HG03439 (cell line): ENCODE data around the gene IFT74.

ENCODE experiments used
- ATAC-seq: cut with Tn5 transposase; IDR thresholded peaks from one replicate; pipeline ENCODE4 v1.9.1; 2021; ENCODE audit warnings: mild to moderate bottlenecking, moderate library complexity; ENCODE audit not compliant: unreplicated experiment

Gene IFT74

GRCh38 chr9:26973989-26974388 is 17.8 kb downstream of the IFT74 start:
- no peak for ATAC-seq

- no peak for ATAC-seq
These were observed 18.7 kb downstream of the IFT74 start for GRCh38 chr9:26974927-26975326.

GRCh38 chr9:26975728-26976707 is 19.8 kb downstream of the IFT74 start:
- no peak for ATAC-seq

GRCh38 chr9:26983340-26983739 is 27.1 kb downstream of the IFT74 start:
- ATAC-seq = no peak

GRCh38 chr9:26995810-26996209 is 39.6 kb downstream of the IFT74 start:
- ATAC-seq = no peak

- ATAC-seq = no peak
These were observed 47.3 kb downstream of the IFT74 start for GRCh38 chr9:27003426-27004077.

GRCh38 chr9:27005491-27005890 is 49.3 kb downstream of the IFT74 start, which contains the start of gene LRRC19:
Gene LRRC19 (minus strand): TSS chr9:27005672. CDS start chr9:26999694, 5,978 bp downstream.
- no peak for ATAC-seq

GRCh38 chr9:27019589-27019988 is 63.4 kb downstream of the IFT74 start:
- no peak for ATAC-seq

- ATAC-seq = no peak
These were observed 66.7 kb downstream of the IFT74 start for GRCh38 chr9:27022920-27023319.

GRCh38 chr9:27029186-27029585 is 73.0 kb downstream of the IFT74 start:
- ATAC-seq = no peak

GRCh38 chr9:27033815-27034403 is 77.7 kb downstream of the IFT74 start:
- peak; percentile 70 for ATAC-seq

GRCh38 chr9:27037499-27037898 is 81.3 kb downstream of the IFT74 start:
- ATAC-seq = no peak

- ATAC-seq = no peak
These were observed 85.5 kb downstream of the IFT74 start for GRCh38 chr9:27041746-27042145.

- ATAC-seq = no peak
These were observed 86.3 kb downstream of the IFT74 start for GRCh38 chr9:27042476-27042875.

GRCh38 chr9:27043176-27043575 is 87.0 kb downstream of the IFT74 start:
- no peak for ATAC-seq

- no peak for ATAC-seq
These were observed 90.9 kb downstream of the IFT74 start for GRCh38 chr9:27047136-27047535.

GRCh38 chr9:27053369-27054022 is 97.3 kb downstream of the IFT74 start:
- no peak for ATAC-seq

- no peak for ATAC-seq
These were observed 97.9 kb downstream of the IFT74 start for GRCh38 chr9:27054125-27054524.

GRCh38 chr9:27054841-27055240 is 98.6 kb downstream of the IFT74 start:
- ATAC-seq = no peak

GRCh38 chr9:27059412-27059811 is 103.2 kb downstream of the IFT74 start:
- ATAC-seq = no peak

- ATAC-seq = no peak
These were observed 103.7 kb downstream of the IFT74 start for GRCh38 chr9:27059907-27060306.
